Naive thymus-derived CD8-positive, alpha-beta T cell (primary cell): ENCODE measurements around the gene KIAA0825. TPM values are rescaled to one million over a fixed set of nuclear protein-coding genes. Genes with fewer than 3 reads are reported as not detected.
A peak's percentile ranks its signal among the peaks of the same experiment; 100 is the strongest.
"Not testable (repeated sequence)": the region's sequence is repeated elsewhere in the genome, so short reads cannot be mapped to it uniquely, and the experiment has no call there.

Source experiments
- ATAC-seq, 2 donors: fragments of 150-1000 bp; cut with Tn5 transposase in 1 of 2; sonication (Bioruptor Pico), chemical (Tn5 transposase) in 1 of 2; 1 replicate in 1 of 2; 2 replicates in 1 of 2; pipeline ENCODE4 v1.10.0; 2021; ENCODE audit warnings: mild to moderate bottlenecking in 2 of 2, moderate library complexity in 2 of 2
- POLR2A ChIA-PET: fragments of 350-600 bp; sonication (Branson Sonifier 250); formaldehyde crosslinking; loops from one replicate; lab custom pipeline; 2021; ENCODE audit warnings: antibody characterized with exemption; lab: Charles Lee
- DNase-seq, 10 donors: peaks; one replicate each; pipeline versions ENCODE4 v3.0.0 to v3.0.0-alpha.2; 2020 to 2022
- H3K27ac Mint-ChIP-seq, 10 donors: one replicate each; pipeline ENCODE4 v1.8.0; 2020 to 2022; ENCODE audit warnings: mild to moderate bottlenecking in 10 of 10, mixed read lengths in 10 of 10, moderate library complexity in 4 of 10, inconsistent platforms in 1 of 10
- H3K27me3 Mint-ChIP-seq, 5 donors: one replicate each; pipeline ENCODE4 v1.8.0; 2021 to 2022; ENCODE audit warnings: mixed read lengths in 5 of 5
- H3K36me3 Mint-ChIP-seq, 3 donors: one replicate each; pipeline ENCODE4 v1.8.0; 2020 to 2022; ENCODE audit warnings: mixed read lengths in 3 of 3, mild to moderate bottlenecking in 2 of 3, inconsistent platforms in 1 of 3
- H3K4me1 Mint-ChIP-seq, 4 donors: one replicate each; pipeline ENCODE4 v1.8.0; 2021 to 2022; ENCODE audit warnings: mixed read lengths in 4 of 4
- H3K4me3 Mint-ChIP-seq, 10 donors: one replicate each; pipeline ENCODE4 v1.8.0; 2020 to 2022; ENCODE audit warnings: mild to moderate bottlenecking in 10 of 10, mixed read lengths in 10 of 10, moderate library complexity in 6 of 10, inconsistent platforms in 1 of 10
- H3K9me3 Mint-ChIP-seq, 9 donors: one replicate each; pipeline ENCODE4 v1.8.0; 2020 to 2022; ENCODE audit warnings: mixed read lengths in 9 of 9, mild to moderate bottlenecking in 3 of 9, inconsistent platforms in 1 of 9, moderate library complexity in 1 of 9
- polyA plus RNA-seq, 3 donors: library from polyadenylated mRNA; unstranded; fragments of 300-500 nt; fragmentation: Illumina TruSeq; gene quantifications; one replicate each; pipeline ENCODE4 v1.2.3, GENCODE V29; 2021
- total RNA-seq, 8 experiments: library from RNA in 2 of 8; stranded (reverse) in 2 of 8; gene quantifications; one replicate each; pipeline ENCODE4 v1.2.3 and lab custom pipeline; 2021 to 2026

The KIAA0825 gene
- total and polyA plus RNA-seq, 5 experiments from 2014 or later = 0.74 to 1.6 (median 1.1) TPM

- Mint-ChIP-seq H3K9me3 (no peaks in the 10 kb centered on the region), H3K27ac (peak overlapping the region in 1 of 10 donors; percentile 53), H3K4me1 (peaks cover 5 to 41% (median 30%) of the 10 kb centered on the region in 4 donors), H3K36me3 (no peaks in the 10 kb centered on the region), H3K4me3 (peak overlapping the region in 1 of 10 donors; percentile 25), H3K27me3 (no peaks in the 10 kb centered on the region)
- DNase-seq (no peak), ATAC-seq (no peak)
- POLR2A ChIA-PET = no interaction called here
These were observed 4.6 kb upstream of the KIAA0825 start for GRCh38 chr5:94623011-94623410.

- H3K27ac Mint-ChIP-seq = no peak overlapping the region
- peak overlapping the region in 1 of 10 donors; percentile 17 for H3K4me3 Mint-ChIP-seq
- no peaks in the 10 kb centered on the region for H3K27me3 Mint-ChIP-seq
- peaks cover 9 to 49% (median 38%) of the 10 kb centered on the region in 4 donors for H3K4me1 Mint-ChIP-seq
- POLR2A ChIA-PET = no interaction called here
- ATAC-seq = no peak
- no peaks in the 10 kb centered on the region for H3K9me3 Mint-ChIP-seq
- H3K36me3 Mint-ChIP-seq = no peaks in the 10 kb centered on the region
- DNase-seq = no peak
These were observed 3.4 kb upstream of the KIAA0825 start for GRCh38 chr5:94621763-94622162.

- H3K36me3 Mint-ChIP-seq = no peaks in the 10 kb centered on the region
- DNase-seq = no peak
- H3K4me3 Mint-ChIP-seq = peak overlapping the region in 8 of 10 donors; percentile 92 to 98 (median 96)
- POLR2A ChIA-PET = no interaction called here
- peaks cover 9 to 45% (median 37%) of the 10 kb centered on the region in 4 donors for H3K4me1 Mint-ChIP-seq
- no peaks in the 10 kb centered on the region for H3K9me3 Mint-ChIP-seq
- peak overlapping the region in 3 of 10 donors; percentile 56 to 91 (median 87) for H3K27ac Mint-ChIP-seq
- no peaks in the 10 kb centered on the region for H3K27me3 Mint-ChIP-seq
- no peak for ATAC-seq
These were observed 1.9 kb upstream of the KIAA0825 start for GRCh38 chr5:94620256-94620655.

- DNase-seq (peak in 3 of 10 donors; percentile 8 to 62 (median 28)), ATAC-seq (peak; percentile 37 to 43)
- POLR2A ChIA-PET = interaction anchor here (0.6 kb wide), 1 partner anchor 1379 kb away, joined by 3 read pairs; no protein-coding TSS in a partner anchor
- Mint-ChIP-seq H3K27me3 (no peaks in the 10 kb centered on the region), H3K27ac (peak overlapping the region; percentile 86 to 95 (median 91)), H3K36me3 (no peaks in the 10 kb centered on the region), H3K9me3 (no peaks in the 10 kb centered on the region), H3K4me3 (peak overlapping the region; percentile 90 to 98 (median 96)), H3K4me1 (peaks cover 10 to 41% (median 36%) of the 10 kb centered on the region in 4 donors)
These were observed 343 bp downstream of the KIAA0825 start for GRCh38 chr5:94618029-94618492.

GRCh38 chr5:94615862-94616261, 2.5 kb downstream of the KIAA0825 start:
- Mint-ChIP-seq H3K27me3 (no peaks in the 10 kb centered on the region), H3K36me3 (no peaks in the 10 kb centered on the region), H3K9me3 (no peaks in the 10 kb centered on the region), H3K4me1 (peaks cover 10 to 29% (median 25%) of the 10 kb centered on the region in 4 donors), H3K4me3 (no peak overlapping the region), H3K27ac (no peak overlapping the region)
- no peak for ATAC-seq
- no peak for DNase-seq
- POLR2A ChIA-PET = no interaction called here

- Mint-ChIP-seq H3K9me3 (no peaks in the 10 kb centered on the region), H3K27ac (no peak overlapping the region), H3K4me3 (peak overlapping the region in 1 of 10 donors; percentile 15), H3K27me3 (no peaks in the 10 kb centered on the region), H3K36me3 (no peaks in the 10 kb centered on the region), H3K4me1 (peaks cover 10 to 24% (median 19%) of the 10 kb centered on the region in 4 donors)
- ATAC-seq (no peak), DNase-seq (no peak)
- POLR2A ChIA-PET = no interaction called here
These were observed 4.1 kb downstream of the KIAA0825 start for GRCh38 chr5:94614156-94614805.

- H3K36me3 Mint-ChIP-seq = no peaks in the 10 kb centered on the region
- peaks cover 8 to 19% (median 15%) of the 10 kb centered on the region in 4 donors for H3K4me1 Mint-ChIP-seq
- ATAC-seq = no peak
- no peaks in the 10 kb centered on the region for H3K27me3 Mint-ChIP-seq
- no peak overlapping the region for H3K4me3 Mint-ChIP-seq
- POLR2A ChIA-PET = no interaction called here
- H3K27ac Mint-ChIP-seq = no peak overlapping the region
- H3K9me3 Mint-ChIP-seq = no peaks in the 10 kb centered on the region
- DNase-seq = peak in 1 of 10 donors; percentile 3
These were observed 4.8 kb downstream of the KIAA0825 start for GRCh38 chr5:94613583-94613982.

- DNase-seq (no peak), ATAC-seq (no peak)
- Mint-ChIP-seq H3K27ac (no peak overlapping the region), H3K9me3 (peaks cover 0 to 18% (median 9%) of the 10 kb centered on the region in 9 donors), H3K4me1 (no peaks in the 10 kb centered on the region), H3K27me3 (no peaks in the 10 kb centered on the region), H3K36me3 (peaks cover 5 to 14% (median 6%) of the 10 kb centered on the region in 3 donors), H3K4me3 (no peak overlapping the region)
- POLR2A ChIA-PET = no interaction called here
These were observed 23.0 kb downstream of the KIAA0825 start for GRCh38 chr5:94595281-94595840.

- H3K4me1 Mint-ChIP-seq = peaks cover 5 to 52% (median 12%) of the 10 kb centered on the region in 4 donors
- peak overlapping the region in 3 of 10 donors; percentile 7 to 40 (median 34) for H3K4me3 Mint-ChIP-seq
- POLR2A ChIA-PET = no interaction called here
- no peaks in the 10 kb centered on the region for H3K27me3 Mint-ChIP-seq
- no peak overlapping the region for H3K27ac Mint-ChIP-seq
- H3K9me3 Mint-ChIP-seq = peaks cover 0 to 8% (median 0%) of the 10 kb centered on the region in 9 donors
- peaks cover 0 to 7% (median 0%) of the 10 kb centered on the region in 3 donors for H3K36me3 Mint-ChIP-seq
- ATAC-seq = peak in 1 of 2 donors; percentile 38
- DNase-seq = peak in 3 of 10 donors; percentile 29 to 41 (median 31)
These were observed 40.7 kb downstream of the KIAA0825 start for GRCh38 chr5:94577466-94578245.

GRCh38 chr5:94575196-94575595, 43.2 kb downstream of the KIAA0825 start:
- DNase-seq (no peak), ATAC-seq (no peak)
- peak overlapping the region in 2 of 10 donors; percentile 9 to 37 for H3K4me3 Mint-ChIP-seq
- H3K4me1 Mint-ChIP-seq = peaks cover 4 to 49% (median 12%) of the 10 kb centered on the region in 4 donors
- POLR2A ChIA-PET = no interaction called here
- peaks cover 0 to 7% (median 0%) of the 10 kb centered on the region in 3 donors for H3K36me3 Mint-ChIP-seq
- H3K27ac Mint-ChIP-seq = peak overlapping the region in 3 of 10 donors; percentile 18 to 53 (median 49)
- no peaks in the 10 kb centered on the region for H3K27me3 Mint-ChIP-seq
- H3K9me3 Mint-ChIP-seq = peaks cover 0 to 2% (median 0%) of the 10 kb centered on the region in 9 donors

- H3K27me3 Mint-ChIP-seq, POLR2A ChIA-PET: not testable (repeated sequence)
- peaks cover 4 to 43% (median 12%) of the 10 kb centered on the region in 4 donors for H3K4me1 Mint-ChIP-seq
These were observed 45.1 kb downstream of the KIAA0825 start for GRCh38 chr5:94573349-94573748.

GRCh38 chr5:94571415-94571814, 47.0 kb downstream of the KIAA0825 start:
- H3K36me3 Mint-ChIP-seq = peaks cover 0 to 7% (median 0%) of the 10 kb centered on the region in 3 donors
- no peaks in the 10 kb centered on the region for H3K27me3 Mint-ChIP-seq
- no peak overlapping the region for H3K27ac Mint-ChIP-seq
- peaks cover 0 to 26% (median 1%) of the 10 kb centered on the region in 4 donors for H3K4me1 Mint-ChIP-seq
- POLR2A ChIA-PET = no interaction called here
- H3K9me3 Mint-ChIP-seq = peaks cover 0 to 2% (median 0%) of the 10 kb centered on the region in 9 donors
- DNase-seq (no peak), ATAC-seq (no peak)
- H3K4me3 Mint-ChIP-seq = no peak overlapping the region

More at GRCh38 chr5:94573349-94573748, 45.1 kb downstream of the KIAA0825 start:
- not testable (repeated sequence) for H3K9me3 Mint-ChIP-seq, H3K36me3 Mint-ChIP-seq, ATAC-seq, H3K4me3 Mint-ChIP-seq, DNase-seq, H3K27ac Mint-ChIP-seq
